Kidney (tissue), 14 donors: ENCODE results near the gene PREP. TPM values are rescaled to one million over a fixed set of nuclear protein-coding genes. Genes with fewer than 3 reads are reported as not detected.

Source experiments
- DNase-seq, 5 donors: peaks; one replicate each; pipeline ENCODE4 v3.0.0-alpha.2; 2013 to 2020
- FAIRE-seq: peaks from 2 replicates; lab custom pipeline; 2012; peaks lifted over from hg19 to GRCh38; lab: Jason Lieb, UNC
- H3K27ac ChIP-seq, 2 donors: one replicate each; pipeline ENCODE4 v1.7.0; 2013; ENCODE audit warnings: low read depth in 2 of 2, low read length in 2 of 2, inconsistent platforms in 1 of 2
- H3K27me3 ChIP-seq: one replicate; pipeline ENCODE4 v1.7.1; 2013; ENCODE audit warnings: low read length, inconsistent platforms; ENCODE audit not compliant: control insufficient read depth, insufficient read depth
- H3K36me3 ChIP-seq, 3 donors: one replicate each; pipeline versions ENCODE4 v1.7.0 to v1.7.1; 2013; ENCODE audit warnings: low read length in 3 of 3, control low read depth in 1 of 3, inconsistent platforms in 1 of 3; ENCODE audit not compliant: insufficient read depth in 3 of 3, control insufficient read depth in 2 of 3
- H3K4me1 ChIP-seq, 3 donors: one replicate each; pipeline versions ENCODE4 v1.7.0 to v1.7.1; 2013; ENCODE audit warnings: low read length in 3 of 3, inconsistent platforms in 1 of 3, low read depth in 1 of 3; ENCODE audit not compliant: control insufficient read depth in 2 of 3, insufficient read depth in 2 of 3
- H3K4me3 ChIP-seq, 3 donors: one replicate each; pipeline versions ENCODE4 v1.7.0 to v1.8.1; 2013; ENCODE audit warnings: low read length in 3 of 3, control low read depth in 1 of 3, inconsistent platforms in 1 of 3
- H3K9ac ChIP-seq, 3 donors: one replicate each; pipeline versions ENCODE4 v1.7.0 to v1.7.1; 2013; ENCODE audit warnings: low read length in 3 of 3, control low read depth in 1 of 3, inconsistent platforms in 1 of 3
- H3K9me3 ChIP-seq, 3 donors: one replicate each; pipeline versions ENCODE4 v1.7.0 to v1.7.1; 2013; ENCODE audit warnings: low read length in 3 of 3, control low read depth in 1 of 3, inconsistent platforms in 1 of 3; ENCODE audit not compliant: control insufficient read depth in 2 of 3, insufficient read depth in 1 of 3
- intact Hi-C: fragments of 100-400 bp; cut with DNase I; formaldehyde crosslinking; loops from one replicate; pipeline ENCODE4 v1.11.1; 2022
- polyA plus RNA-seq: library from polyadenylated mRNA; stranded (reverse); fragments of 350-450 nt; fragmentation: Illumina TruSeq; extraction: RNeasy Lipid Tissue Mini Kit (QIAGEN cat#74804); gene quantifications from one replicate; pipeline ENCODE4 v1.2.3, GENCODE V29; 2014; ENCODE audit warnings: low read depth, low replicate concordance; ENCODE audit not compliant: insufficient read depth
- total RNA-seq: library from RNA; stranded (reverse); fragmentation: NEBNext Ultra II Directional; extraction: Animal tissue kit (Norgen Biotek cat#: 25700); gene quantifications from one replicate; pipeline ENCODE4 v1.2.1, GENCODE V29; 2021
- TF ChIP-seq, protein P1 (sequence below): IDR thresholded peaks from 3 replicates; pipeline ENCODE4 v1.5.1; 2012; ENCODE audit warnings: mild to moderate bottlenecking, moderate library complexity, borderline replicate concordance; ENCODE audit not compliant: insufficient read depth; ENCODE audit errors: extremely low read depth
- donor health status: control.
- donor health status: control.
- donor health status: control.
- donor health status: control.
- donor health status: control.
- donor health status: DM: yes; HTN: yes; CAD: no.
- donor health status: Normal renal cell carcinoma (clear cell type).

Gene PREP
- total and polyA plus RNA-seq, 2 donors from 2014 or later: 13.4 to 20.1 TPM

DNA sequence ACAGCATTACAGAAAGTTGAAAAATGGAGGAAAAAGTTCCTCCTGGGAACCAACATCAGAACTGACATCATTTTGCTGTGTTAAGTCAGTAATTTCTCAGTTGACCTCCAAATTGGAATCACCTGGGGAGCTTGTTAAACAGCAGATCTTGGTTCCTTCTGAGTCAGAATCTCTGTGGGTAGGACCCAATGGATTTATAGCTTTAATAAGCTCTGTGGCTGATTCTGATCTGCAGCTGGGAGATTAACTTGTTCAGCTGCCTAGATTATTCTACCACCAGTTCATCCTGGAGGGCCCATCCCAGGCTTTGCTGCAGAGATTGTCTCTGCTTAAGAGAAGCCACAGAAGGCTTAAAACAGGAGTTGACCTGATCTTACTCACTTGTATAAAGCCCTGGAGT is 132.4 kb downstream of the PREP start:
- Histone ChIP-seq H3K4me1 (peaks cover 0 to 3% (median 0%) of the 10 kb centered on the region in 3 donors), H3K9me3 (peaks cover 0 to 4% (median 0%) of the 10 kb centered on the region in 3 donors), H3K9ac (no peak overlapping the region), H3K4me3 (no peak overlapping the region), H3K27ac (no peak overlapping the region), H3K36me3 (no peaks in the 10 kb centered on the region), H3K27me3 (no peaks in the 10 kb centered on the region)
- intact Hi-C loops: no loop called here
- no peak for DNase-seq
- FAIRE-seq: no peak
- TF ChIP-seq, protein P1, sequence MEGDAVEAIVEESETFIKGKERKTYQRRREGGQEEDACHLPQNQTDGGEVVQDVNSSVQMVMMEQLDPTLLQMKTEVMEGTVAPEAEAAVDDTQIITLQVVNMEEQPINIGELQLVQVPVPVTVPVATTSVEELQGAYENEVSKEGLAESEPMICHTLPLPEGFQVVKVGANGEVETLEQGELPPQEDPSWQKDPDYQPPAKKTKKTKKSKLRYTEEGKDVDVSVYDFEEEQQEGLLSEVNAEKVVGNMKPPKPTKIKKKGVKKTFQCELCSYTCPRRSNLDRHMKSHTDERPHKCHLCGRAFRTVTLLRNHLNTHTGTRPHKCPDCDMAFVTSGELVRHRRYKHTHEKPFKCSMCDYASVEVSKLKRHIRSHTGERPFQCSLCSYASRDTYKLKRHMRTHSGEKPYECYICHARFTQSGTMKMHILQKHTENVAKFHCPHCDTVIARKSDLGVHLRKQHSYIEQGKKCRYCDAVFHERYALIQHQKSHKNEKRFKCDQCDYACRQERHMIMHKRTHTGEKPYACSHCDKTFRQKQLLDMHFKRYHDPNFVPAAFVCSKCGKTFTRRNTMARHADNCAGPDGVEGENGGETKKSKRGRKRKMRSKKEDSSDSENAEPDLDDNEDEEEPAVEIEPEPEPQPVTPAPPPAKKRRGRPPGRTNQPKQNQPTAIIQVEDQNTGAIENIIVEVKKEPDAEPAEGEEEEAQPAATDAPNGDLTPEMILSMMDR: no peak

DNA sequence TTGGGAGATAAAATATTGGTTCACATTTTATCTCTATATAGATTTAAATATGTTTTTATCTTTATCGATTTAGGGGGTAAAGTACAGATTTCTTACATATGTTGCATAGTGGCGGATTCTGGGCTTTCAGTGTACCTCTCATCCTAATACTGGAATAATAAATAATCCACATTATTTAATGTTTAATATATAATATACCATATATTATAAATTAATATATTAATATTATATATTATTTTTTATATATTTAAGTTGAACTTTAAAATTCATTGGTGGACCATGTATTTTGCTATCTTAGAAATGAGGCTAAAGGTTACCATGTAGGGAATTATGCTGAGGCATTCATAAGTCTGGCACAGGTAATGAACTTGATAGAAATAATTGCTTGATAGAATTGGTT is 133.5 kb downstream of the PREP start:
- Histone ChIP-seq H3K4me1 (peaks cover 0 to 3% (median 0%) of the 10 kb centered on the region in 3 donors), H3K36me3 (no peaks in the 10 kb centered on the region), H3K27me3 (no peaks in the 10 kb centered on the region), H3K4me3 (no peak overlapping the region), H3K27ac (no peak overlapping the region), H3K9ac (no peak overlapping the region), H3K9me3 (peaks cover 0 to 4% (median 0%) of the 10 kb centered on the region in 3 donors)
- no peak for DNase-seq
- TF ChIP-seq, protein P1: no peak
- intact Hi-C loops: no loop called here
- FAIRE-seq: no peak

DNA sequence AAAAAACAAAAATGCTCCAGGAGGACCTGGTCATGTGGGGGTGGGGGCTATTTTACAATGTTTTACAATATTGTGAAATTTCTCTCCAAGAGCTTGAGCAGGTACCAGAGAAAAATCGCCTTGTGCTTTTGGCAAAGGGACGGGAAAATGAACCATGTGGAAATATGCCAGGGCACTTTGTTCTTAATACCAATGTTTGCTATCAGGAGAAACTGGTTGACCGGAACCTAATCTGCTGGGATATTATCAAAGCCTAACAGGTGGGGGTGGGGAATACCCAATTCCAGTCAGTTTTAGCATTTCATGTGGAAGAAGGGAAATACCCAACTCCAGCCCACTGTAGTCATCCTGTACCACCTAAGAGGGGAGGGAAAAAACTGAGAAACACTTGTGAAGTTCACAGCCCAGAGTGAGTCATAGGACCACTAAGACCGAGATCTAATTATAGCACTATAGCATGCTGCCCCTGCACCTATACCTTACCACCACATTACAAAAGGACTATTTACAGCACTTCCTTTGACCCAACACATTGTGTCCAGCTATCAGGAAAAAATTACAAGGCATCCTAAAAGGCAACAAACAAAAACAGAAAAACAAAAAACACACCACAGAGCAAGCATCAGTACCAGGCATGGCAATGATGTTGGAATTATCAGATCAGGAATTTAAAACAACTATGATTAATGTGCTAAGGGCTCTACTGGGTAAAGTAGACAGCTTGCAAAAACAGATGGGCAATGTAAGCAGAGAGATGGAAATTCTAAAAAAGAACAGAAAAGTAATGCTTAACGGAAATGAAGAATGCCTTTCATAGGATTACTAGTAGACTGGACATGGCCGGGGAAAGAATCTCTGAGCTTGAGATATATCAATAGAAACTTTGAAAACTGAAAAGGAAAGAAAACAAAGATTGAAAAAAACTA is 138.9 kb downstream of the PREP start:
- DNase-seq: no peak
- Histone ChIP-seq H3K36me3 (no peaks in the 10 kb centered on the region), H3K4me1 (no peaks in the 10 kb centered on the region), H3K9ac (no peak overlapping the region), H3K4me3 (no peak overlapping the region), H3K27me3 (no peaks in the 10 kb centered on the region), H3K27ac (no peak overlapping the region), H3K9me3 (peaks cover 0 to 4% (median 0%) of the 10 kb centered on the region in 3 donors)
- no peak for FAIRE-seq
- intact Hi-C loops: no loop called here
- TF ChIP-seq, protein P1: no peak
